GM12878 (cell line): ENCODE measurements around the gene ACYP2. TPM values are rescaled to one million over a fixed set of nuclear protein-coding genes. Genes with fewer than 3 reads are reported as not detected.
A peak's percentile ranks its signal among the peaks of the same experiment; 100 is the strongest.

Source experiments
- BACH1 ChIP-seq: fragments of 450-650 bp; IDR thresholded peaks from 2 replicates; pipeline ENCODE4 v1.6.1; 2017; ENCODE audit warnings: mild to moderate bottlenecking, borderline replicate concordance
- BMI1 ChIP-seq: fragments of 450-650 bp; IDR thresholded peaks from 2 replicates; pipeline ENCODE4 v1.6.1; 2016; ENCODE audit warnings: mild to moderate bottlenecking, moderate library complexity, borderline replicate concordance
- CREM ChIP-seq: IDR thresholded peaks from 2 replicates; pipeline ENCODE4 v1.6.1; 2014; ENCODE audit warnings: antibody characterized with exemption, low read depth
- DPF2 ChIP-seq: fragments of 450-650 bp; IDR thresholded peaks from 2 replicates; pipeline ENCODE4 v1.6.1; 2017; ENCODE audit warnings: mild to moderate bottlenecking
- EED ChIP-seq: sonication (generic); IDR thresholded peaks from 2 replicates; pipeline ENCODE4 v1.6.1; 2016; ENCODE audit warnings: antibody characterized with exemption, low read depth
- EGR1 ChIP-seq, 2 experiments: IDR thresholded peaks; 1 replicate in 1 of 2; 2 replicates in 1 of 2; pipeline ENCODE4 v1.6.1; 2011 to 2012; ENCODE audit warnings: low read depth in 2 of 2, low read length in 2 of 2, borderline replicate concordance in 1 of 2, mild to moderate bottlenecking in 1 of 2, moderate library complexity in 1 of 2
- FOS ChIP-seq: IDR thresholded peaks from 3 replicates; pipeline ENCODE4 v1.6.1; 2011; ENCODE audit warnings: borderline replicate concordance; ENCODE audit not compliant: insufficient read length; ENCODE audit errors: extremely low read depth
- FOXK2 ChIP-seq: fragments of 450-650 bp; IDR thresholded peaks from 2 replicates; pipeline ENCODE4 v1.6.1; 2017; ENCODE audit warnings: mild to moderate bottlenecking, moderate library complexity
- KLF5 ChIP-seq: fragments of 450-650 bp; IDR thresholded peaks from 2 replicates; pipeline ENCODE4 v1.6.1; 2014; ENCODE audit warnings: mild to moderate bottlenecking; ENCODE audit not compliant: partially characterized antibody
- MTA2 ChIP-seq: fragments of 450-650 bp; IDR thresholded peaks from 2 replicates; pipeline ENCODE4 v1.6.1; 2016; ENCODE audit warnings: low read depth, mild to moderate bottlenecking, moderate library complexity
- POLR2AphosphoS2 ChIP-seq: IDR thresholded peaks from 2 replicates; pipeline ENCODE4 v1.6.1; 2011; ENCODE audit warnings: low read depth, mild to moderate bottlenecking, low read length, improper control_type of control experiment, moderate library complexity
- RAD51 ChIP-seq: fragments of 450-650 bp; IDR thresholded peaks from 2 replicates; pipeline ENCODE4 v1.6.1; 2016; ENCODE audit warnings: moderate library complexity, mild to moderate bottlenecking, inconsistent platforms
- SREBF2 ChIP-seq: IDR thresholded peaks from 2 replicates; pipeline ENCODE4 v1.6.1; 2012; ENCODE audit warnings: mild to moderate bottlenecking, low read length
- TAF1 ChIP-seq: IDR thresholded peaks from 2 replicates; pipeline ENCODE4 v1.6.1; 2011; ENCODE audit warnings: mild to moderate bottlenecking, low read depth, low read length, borderline replicate concordance
- TCF12 ChIP-seq: IDR thresholded peaks from 2 replicates; pipeline ENCODE4 v1.6.1; 2011; ENCODE audit warnings: low read depth, mild to moderate bottlenecking, low read length
- ZNF274 ChIP-seq: IDR thresholded peaks from one replicate; pipeline ENCODE4 v1.8.0; 2011; ENCODE audit not compliant: insufficient read length, insufficient read depth
- polyA plus RNA-seq, 11 experiments: library from polyadenylated mRNA; depleted of rRNA in 4 of 11; unstranded in 6 of 11; stranded (reverse) in 5 of 11; fragments of >200 nt; fragmentation: Nextera tagmentation in 4 of 11; fragmentation: Illumina TruSeq in 1 of 11; extraction: Ambion mirVana in 4 of 11; extraction: Trizol in 1 of 11; gene quantifications; 1 replicate in 1 of 11; 2 replicates in 10 of 11; pipeline versions ENCODE4 v1.2.1 to v1.2.3, GENCODE V29; 2011 to 2016; ENCODE audit warnings: inconsistent platforms in 2 of 11, missing spikeins in 2 of 11, low read depth in 1 of 11
- total RNA-seq, 4 experiments: library from RNA; depleted of rRNA in 3 of 4; stranded (reverse); fragments of >200 nt in 3 of 4; fragmentation: Illumina TruSeq in 1 of 4; extraction: Trizol in 1 of 4; gene quantifications; 2 replicates each; pipeline versions ENCODE4 v1.2.1 to v1.2.3, GENCODE V29; 2013 to 2021
- TF ChIP-seq, protein P1 (sequence below): fragments of 450-650 bp; IDR thresholded peaks from 2 replicates; pipeline ENCODE4 v1.6.1; 2017; ENCODE audit warnings: mild to moderate bottlenecking, moderate library complexity
- TF ChIP-seq, protein P2 (sequence below): fragments of 450-650 bp; IDR thresholded peaks from 2 replicates; pipeline ENCODE4 v1.6.1; 2014; ENCODE audit warnings: mild to moderate bottlenecking
- TF ChIP-seq, protein P3 (sequence below): fragments of 450-650 bp; IDR thresholded peaks from 2 replicates; pipeline ENCODE4 v1.6.1; 2017; ENCODE audit warnings: low read depth, mild to moderate bottlenecking, moderate library complexity
- TF ChIP-seq, protein P4 (sequence below): fragments of 450-650 bp; IDR thresholded peaks from 2 replicates; pipeline ENCODE4 v1.6.1; 2016; ENCODE audit warnings: mild to moderate bottlenecking
- TF ChIP-seq, protein P5 (sequence below): IDR thresholded peaks from 2 replicates; pipeline ENCODE4 v1.6.1; 2011; ENCODE audit warnings: low read depth, mild to moderate bottlenecking, low read length, moderate library complexity, borderline replicate concordance; ENCODE audit errors: extremely low read depth
- TF ChIP-seq, protein P6 (sequence below): IDR thresholded peaks from 2 replicates; pipeline ENCODE4 v1.6.1; 2012; ENCODE audit warnings: low read depth, low read length, improper control_type of control experiment

The ACYP2 gene
- total and polyA plus RNA-seq, 10 of the 15 experiments (the other 5 are each of a cell fraction or from before 2014, with no cell fraction given): 4.2 to 16.3 (median 9.0) TPM

- TF ChIP-seq EGR1 (IDR thresholded peaks at IDR 0.05; ENCODE audit: borderline replicate concordance in 1 of 2, low read depth in 2 of 2, low read length in 2 of 2) (peak in 1 of 2 experiments; percentile 89; a peak in 2 of 3 replicates), SREBF2 (no peak), POLR2AphosphoS2 (no peak), RAD51 (peak; percentile 76), EED (peak; percentile 99), CREM (peak; percentile 97), TCF12 (peak; percentile 98), BACH1 (peak; percentile 76; the same call in 1 of the 2 replicates), FOXK2 (peak; percentile 67), TAF1 (no peak), BMI1 (peak; percentile 69; the same call in 1 of the 2 replicates), ZNF274 (no peak), MTA2 (peak; percentile 98), DPF2 (peak; percentile 95), KLF5 (peak; percentile 92), FOS (no peak)
- TF ChIP-seq, protein P1, sequence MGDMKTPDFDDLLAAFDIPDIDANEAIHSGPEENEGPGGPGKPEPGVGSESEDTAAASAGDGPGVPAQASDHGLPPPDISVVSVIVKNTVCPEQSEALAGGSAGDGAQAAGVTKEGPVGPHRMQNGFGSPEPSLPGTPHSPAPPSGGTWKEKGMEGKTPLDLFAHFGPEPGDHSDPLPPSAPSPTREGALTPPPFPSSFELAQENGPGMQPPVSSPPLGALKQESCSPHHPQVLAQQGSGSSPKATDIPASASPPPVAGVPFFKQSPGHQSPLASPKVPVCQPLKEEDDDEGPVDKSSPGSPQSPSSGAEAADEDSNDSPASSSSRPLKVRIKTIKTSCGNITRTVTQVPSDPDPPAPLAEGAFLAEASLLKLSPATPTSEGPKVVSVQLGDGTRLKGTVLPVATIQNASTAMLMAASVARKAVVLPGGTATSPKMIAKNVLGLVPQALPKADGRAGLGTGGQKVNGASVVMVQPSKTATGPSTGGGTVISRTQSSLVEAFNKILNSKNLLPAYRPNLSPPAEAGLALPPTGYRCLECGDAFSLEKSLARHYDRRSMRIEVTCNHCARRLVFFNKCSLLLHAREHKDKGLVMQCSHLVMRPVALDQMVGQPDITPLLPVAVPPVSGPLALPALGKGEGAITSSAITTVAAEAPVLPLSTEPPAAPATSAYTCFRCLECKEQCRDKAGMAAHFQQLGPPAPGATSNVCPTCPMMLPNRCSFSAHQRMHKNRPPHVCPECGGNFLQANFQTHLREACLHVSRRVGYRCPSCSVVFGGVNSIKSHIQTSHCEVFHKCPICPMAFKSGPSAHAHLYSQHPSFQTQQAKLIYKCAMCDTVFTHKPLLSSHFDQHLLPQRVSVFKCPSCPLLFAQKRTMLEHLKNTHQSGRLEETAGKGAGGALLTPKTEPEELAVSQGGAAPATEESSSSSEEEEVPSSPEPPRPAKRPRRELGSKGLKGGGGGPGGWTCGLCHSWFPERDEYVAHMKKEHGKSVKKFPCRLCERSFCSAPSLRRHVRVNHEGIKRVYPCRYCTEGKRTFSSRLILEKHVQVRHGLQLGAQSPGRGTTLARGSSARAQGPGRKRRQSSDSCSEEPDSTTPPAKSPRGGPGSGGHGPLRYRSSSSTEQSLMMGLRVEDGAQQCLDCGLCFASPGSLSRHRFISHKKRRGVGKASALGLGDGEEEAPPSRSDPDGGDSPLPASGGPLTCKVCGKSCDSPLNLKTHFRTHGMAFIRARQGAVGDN: no peak; the same call in 1 of the 2 replicates
- TF ChIP-seq, protein P2, sequence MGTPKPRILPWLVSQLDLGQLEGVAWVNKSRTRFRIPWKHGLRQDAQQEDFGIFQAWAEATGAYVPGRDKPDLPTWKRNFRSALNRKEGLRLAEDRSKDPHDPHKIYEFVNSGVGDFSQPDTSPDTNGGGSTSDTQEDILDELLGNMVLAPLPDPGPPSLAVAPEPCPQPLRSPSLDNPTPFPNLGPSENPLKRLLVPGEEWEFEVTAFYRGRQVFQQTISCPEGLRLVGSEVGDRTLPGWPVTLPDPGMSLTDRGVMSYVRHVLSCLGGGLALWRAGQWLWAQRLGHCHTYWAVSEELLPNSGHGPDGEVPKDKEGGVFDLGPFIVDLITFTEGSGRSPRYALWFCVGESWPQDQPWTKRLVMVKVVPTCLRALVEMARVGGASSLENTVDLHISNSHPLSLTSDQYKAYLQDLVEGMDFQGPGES: no peak
- TF ChIP-seq, protein P3, sequence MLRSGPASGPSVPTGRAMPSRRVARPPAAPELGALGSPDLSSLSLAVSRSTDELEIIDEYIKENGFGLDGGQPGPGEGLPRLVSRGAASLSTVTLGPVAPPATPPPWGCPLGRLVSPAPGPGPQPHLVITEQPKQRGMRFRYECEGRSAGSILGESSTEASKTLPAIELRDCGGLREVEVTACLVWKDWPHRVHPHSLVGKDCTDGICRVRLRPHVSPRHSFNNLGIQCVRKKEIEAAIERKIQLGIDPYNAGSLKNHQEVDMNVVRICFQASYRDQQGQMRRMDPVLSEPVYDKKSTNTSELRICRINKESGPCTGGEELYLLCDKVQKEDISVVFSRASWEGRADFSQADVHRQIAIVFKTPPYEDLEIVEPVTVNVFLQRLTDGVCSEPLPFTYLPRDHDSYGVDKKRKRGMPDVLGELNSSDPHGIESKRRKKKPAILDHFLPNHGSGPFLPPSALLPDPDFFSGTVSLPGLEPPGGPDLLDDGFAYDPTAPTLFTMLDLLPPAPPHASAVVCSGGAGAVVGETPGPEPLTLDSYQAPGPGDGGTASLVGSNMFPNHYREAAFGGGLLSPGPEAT: peak; percentile 93
- TF ChIP-seq, protein P4, sequence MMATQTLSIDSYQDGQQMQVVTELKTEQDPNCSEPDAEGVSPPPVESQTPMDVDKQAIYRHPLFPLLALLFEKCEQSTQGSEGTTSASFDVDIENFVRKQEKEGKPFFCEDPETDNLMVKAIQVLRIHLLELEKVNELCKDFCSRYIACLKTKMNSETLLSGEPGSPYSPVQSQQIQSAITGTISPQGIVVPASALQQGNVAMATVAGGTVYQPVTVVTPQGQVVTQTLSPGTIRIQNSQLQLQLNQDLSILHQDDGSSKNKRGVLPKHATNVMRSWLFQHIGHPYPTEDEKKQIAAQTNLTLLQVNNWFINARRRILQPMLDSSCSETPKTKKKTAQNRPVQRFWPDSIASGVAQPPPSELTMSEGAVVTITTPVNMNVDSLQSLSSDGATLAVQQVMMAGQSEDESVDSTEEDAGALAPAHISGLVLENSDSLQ: peak; percentile 95
- TF ChIP-seq, protein P5, sequence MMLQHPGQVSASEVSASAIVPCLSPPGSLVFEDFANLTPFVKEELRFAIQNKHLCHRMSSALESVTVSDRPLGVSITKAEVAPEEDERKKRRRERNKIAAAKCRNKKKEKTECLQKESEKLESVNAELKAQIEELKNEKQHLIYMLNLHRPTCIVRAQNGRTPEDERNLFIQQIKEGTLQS: no peak
- TF ChIP-seq, protein P6, sequence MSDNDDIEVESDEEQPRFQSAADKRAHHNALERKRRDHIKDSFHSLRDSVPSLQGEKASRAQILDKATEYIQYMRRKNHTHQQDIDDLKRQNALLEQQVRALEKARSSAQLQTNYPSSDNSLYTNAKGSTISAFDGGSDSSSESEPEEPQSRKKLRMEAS: no peak; the same call in 1 of the 2 replicates
These were observed 33.8 kb upstream of the ACYP2 start (continued) for GRCh38 chr2:54081574-54081973.
